Sigmoid colon (tissue), 7 donors: Measurements from ENCODE around the gene TMEM92. TPM values are rescaled to one million over a fixed set of nuclear protein-coding genes. Genes with fewer than 3 reads are reported as not detected.

Experiments used
- DNase-seq: peaks from one replicate; pipeline ENCODE4 v3.0.0-alpha.2; 2019
- H3K27ac ChIP-seq, 4 donors: fragments of 200-600 bp; sonication (generic); one replicate each; pipeline ENCODE4 v1.5.1; 2016 to 2019; ENCODE audit warnings: mild to moderate bottlenecking in 1 of 4
- H3K27me3 ChIP-seq, 3 donors: fragments of 200-600 bp; sonication (generic); one replicate each; pipeline ENCODE4 v1.5.1; 2019; ENCODE audit warnings: mild to moderate bottlenecking in 1 of 3
- H3K36me3 ChIP-seq, 4 donors: fragments of 200-600 bp; sonication (generic); one replicate each; pipeline ENCODE4 v1.5.1; 2016 to 2019
- H3K4me1 ChIP-seq, 4 donors: fragments of 200-600 bp; sonication (generic); one replicate each; pipeline ENCODE4 v1.5.1; 2017 to 2019
- H3K4me3 ChIP-seq, 4 donors: fragments of 200-600 bp; sonication (generic); one replicate each; pipeline ENCODE4 v1.5.1; 2017 to 2019; ENCODE audit warnings: mild to moderate bottlenecking in 2 of 4, moderate library complexity in 1 of 4
- H3K9me3 ChIP-seq, 4 donors: fragments of 200-600 bp in 3 of 4; sonication (generic) in 3 of 4; one replicate each; pipeline versions ENCODE4 v1.5.1 to v1.6.1; 2013 to 2019
- CTCF ChIP-seq, 4 experiments: fragments of 450-650 bp in 3 of 4; fragments of 200-600 bp in 1 of 4; IDR thresholded peaks; one replicate each; pipeline ENCODE4 v1.5.1; 2016 to 2019; ENCODE audit warnings: antibody characterized with exemption in 4 of 4, mild to moderate bottlenecking in 3 of 4, moderate library complexity in 2 of 4
- EP300 ChIP-seq, 4 donors: sonication (generic); formaldehyde crosslinking; IDR thresholded peaks; one replicate each; pipeline ENCODE4 v1.6.1; 2017; ENCODE audit warnings: antibody characterized with exemption in 4 of 4
- POLR2A ChIP-seq, 2 donors: fragments of 450-650 bp; IDR thresholded peaks; one replicate each; pipeline ENCODE4 v1.6.1; 2016; ENCODE audit warnings: antibody characterized with exemption in 2 of 2, mild to moderate bottlenecking in 2 of 2, moderate library complexity in 2 of 2
- POLR2AphosphoS5 ChIP-seq, 4 donors: sonication (generic); formaldehyde crosslinking; IDR thresholded peaks; one replicate each; pipeline ENCODE4 v1.6.1; 2017; ENCODE audit warnings: antibody characterized with exemption in 4 of 4
- WGBS, 2 donors: extraction: QIAGEN DNeasy Blood & Tissue Kit; methylation state at CpG; one replicate each; pipeline ENCODE4 v1.1.7; 2013; 5-methylcytosine and 5-hydroxymethylcytosine counted together
- intact Hi-C: fragments of 100-400 bp; cut with DNase I; formaldehyde crosslinking; loops from one replicate; pipeline ENCODE4 v1.15.1; 2023
- polyA plus RNA-seq, 3 donors: library from polyadenylated mRNA; stranded (reverse); fragments of 200-250 nt; gene quantifications; one replicate each; pipeline ENCODE4 v1.2.3, GENCODE V29; 2013
- total RNA-seq, 4 donors: library from RNA; depleted of rRNA; stranded (reverse); fragments of >200 nt; gene quantifications; one replicate each; pipeline ENCODE4 v1.1.0, GENCODE V29; 2016
- donor health status: healthy with polysubstance abuse.
- donor health status: Bipolar disorder and iron deficiency.
- donor health status: healthy.

TMEM92 gene
- total and polyA plus RNA-seq, 7 donors = 2.5 to 9.7 (median 3.6) TPM; not detected in 4

- Histone ChIP-seq H3K4me1 (peaks cover 0 to 13% (median 9%) of the 10 kb centered on the region in 4 donors), H3K36me3 (no peaks in the 10 kb centered on the region), H3K27me3 (no peaks in the 10 kb centered on the region), H3K27ac (no peak overlapping the region), H3K4me3 (no peak overlapping the region), H3K9me3 (no peaks in the 10 kb centered on the region)
- intact Hi-C loops = no loop called here
- no peak for DNase-seq
- TF ChIP-seq POLR2A (IDR thresholded peaks at IDR 0.05) (no peak), CTCF (IDR thresholded peaks at IDR 0.05) (no peak), EP300 (IDR thresholded peaks at IDR 0.05) (no peak), POLR2AphosphoS5 (IDR thresholded peaks at IDR 0.05) (no peak)
- 67 to 69% methylated on average over 3 of the region's 3 CpGs for WGBS, 2 donors
Measured at GRCh38 chr17:50252781-50253180, 21.5 kb upstream of the TMEM92 start.

DNA sequence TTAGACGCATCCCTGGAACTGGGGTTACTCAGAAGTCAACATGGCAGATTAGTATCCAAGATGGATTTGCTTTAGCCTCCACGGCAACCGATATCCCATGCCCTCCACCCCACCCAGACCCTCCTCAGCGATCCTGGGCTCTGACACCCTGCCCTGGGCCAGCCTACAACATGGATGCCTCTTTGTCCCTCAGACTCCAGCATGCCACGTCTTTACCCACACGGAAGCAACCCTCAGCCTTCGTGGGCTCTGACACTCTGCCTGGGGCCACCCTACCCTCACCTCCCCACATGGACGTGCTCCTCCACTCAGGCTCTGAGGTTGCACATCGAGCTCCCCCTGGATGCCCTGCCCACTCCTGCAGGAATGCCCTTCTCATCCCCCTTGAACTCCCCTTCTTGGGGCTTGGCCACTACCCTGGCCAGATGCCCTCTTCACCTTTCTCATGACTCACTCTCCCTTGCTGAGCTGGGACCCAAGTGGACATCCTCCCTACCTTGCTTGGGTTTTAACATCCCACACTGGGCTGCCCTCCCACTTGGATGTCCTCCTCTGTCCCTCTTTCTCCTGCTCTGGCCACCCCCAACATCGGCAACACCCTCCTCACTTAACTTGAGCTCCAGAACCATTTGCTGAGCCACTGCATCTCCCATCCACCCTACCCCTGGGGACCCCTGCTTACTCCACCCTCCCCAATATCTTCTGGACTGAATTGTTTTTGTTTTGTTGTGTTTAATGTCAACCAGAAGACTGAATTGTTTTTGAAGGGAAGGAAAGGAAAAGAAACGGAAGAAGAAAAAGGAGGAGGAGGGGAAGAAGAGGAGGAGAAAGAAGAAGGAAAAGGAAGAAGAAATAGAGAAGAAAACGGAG lies 18.3 kb upstream of the TMEM92 start:
- intact Hi-C loops = no loop called here
- no peak for TF ChIP-seq CTCF (IDR thresholded peaks at IDR 0.05)
- no peak for TF ChIP-seq POLR2A (IDR thresholded peaks at IDR 0.05)
- TF ChIP-seq EP300 (IDR thresholded peaks at IDR 0.05) = no peak
- TF ChIP-seq POLR2AphosphoS5 (IDR thresholded peaks at IDR 0.05) = no peak
- H3K9me3 ChIP-seq = no peaks in the 10 kb centered on the region
- peaks cover 0 to 43% (median 35%) of the 10 kb centered on the region in 4 donors for H3K4me1 ChIP-seq
- H3K27me3 ChIP-seq = no peaks in the 10 kb centered on the region
- H3K4me3 ChIP-seq = no peak overlapping the region
- WGBS, 2 donors = 85 to 87% methylated on average over 12 of the region's 12 CpGs
- H3K36me3 ChIP-seq = no peaks in the 10 kb centered on the region
- no peak overlapping the region for H3K27ac ChIP-seq
- DNase-seq = no peak

DNA sequence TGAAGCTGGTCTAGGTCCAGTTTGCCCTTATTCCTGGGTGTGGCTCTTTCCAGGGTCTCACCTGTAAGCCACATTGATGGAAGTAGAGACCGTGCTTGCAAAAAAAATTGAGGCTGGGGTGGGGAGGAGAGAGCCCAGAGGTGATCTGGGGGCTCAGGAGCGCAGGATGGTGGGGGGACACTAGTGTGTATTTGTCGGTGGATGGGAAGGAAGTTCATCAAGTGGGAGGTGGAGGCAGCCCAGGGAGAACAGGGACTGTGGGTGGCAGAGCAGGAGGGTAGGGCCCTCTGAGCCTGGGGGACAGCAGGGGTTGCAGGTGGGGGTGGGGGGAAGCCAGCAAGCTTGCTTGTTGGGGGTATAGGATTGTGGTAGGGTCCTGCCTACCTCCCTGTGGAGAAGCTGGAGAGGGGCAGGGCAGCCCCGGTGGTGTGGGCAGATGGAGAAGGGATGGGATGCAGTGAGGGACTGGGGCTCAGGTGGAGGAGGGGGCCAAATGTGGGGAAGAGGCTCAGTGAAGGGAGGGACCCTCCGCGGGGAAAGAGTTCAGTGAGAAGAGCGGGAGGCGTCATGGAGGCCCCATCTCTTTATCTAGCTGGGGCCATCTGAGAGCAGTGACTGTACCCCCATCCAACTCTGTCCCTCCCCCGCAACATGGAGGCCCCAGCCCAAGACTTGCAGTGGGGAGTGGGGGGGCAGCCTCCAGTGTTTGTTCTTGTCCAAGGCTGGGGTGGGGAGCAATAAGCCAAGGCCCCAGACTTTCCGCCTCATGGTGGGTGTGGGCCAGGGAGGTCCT lies 17.2 kb upstream of the TMEM92 start:
- 84 to 89% methylated on average over 10 of the region's 10 CpGs for WGBS, 2 donors

GRCh38 chr17:50257676-50258224 lies 16.5 kb upstream of the TMEM92 start:
- Histone ChIP-seq H3K4me1 (peaks cover 0 to 43% (median 35%) of the 10 kb centered on the region in 4 donors), H3K27ac (peak overlapping the region in 3 of 4 donors; percentile 59 to 81 (median 73)), H3K27me3 (no peaks in the 10 kb centered on the region), H3K36me3 (no peaks in the 10 kb centered on the region), H3K4me3 (no peak overlapping the region), H3K9me3 (no peaks in the 10 kb centered on the region)
- intact Hi-C loops = no loop called here
- peak; percentile 72 for DNase-seq
- 70 to 80% methylated on average over 15 of the region's 15 CpGs for WGBS, 2 donors
- no peak for TF ChIP-seq POLR2AphosphoS5 (IDR thresholded peaks at IDR 0.05)
- no peak for TF ChIP-seq EP300 (IDR thresholded peaks at IDR 0.05)
- no peak for TF ChIP-seq POLR2A (IDR thresholded peaks at IDR 0.05)

More for the DNA sequence above, 17.2 kb upstream of the TMEM92 start:
- H3K4me3 ChIP-seq = no peak overlapping the region
- no peaks in the 10 kb centered on the region for H3K9me3 ChIP-seq
- TF ChIP-seq POLR2A (IDR thresholded peaks at IDR 0.05) = no peak
- no peak for TF ChIP-seq EP300 (IDR thresholded peaks at IDR 0.05)
- no peak for TF ChIP-seq CTCF (IDR thresholded peaks at IDR 0.05)
- no peak for DNase-seq
- no peaks in the 10 kb centered on the region for H3K36me3 ChIP-seq
- H3K27ac ChIP-seq = peak overlapping the region in 3 of 4 donors; percentile 59 to 81 (median 73)
- H3K4me1 ChIP-seq = peaks cover 0 to 43% (median 35%) of the 10 kb centered on the region in 4 donors
- H3K27me3 ChIP-seq = no peaks in the 10 kb centered on the region
- intact Hi-C loops = no loop called here
